ENCODE measurements around the gene OR6M1.

- no peak for TF ChIP-seq GATA2 (IDR thresholded peaks at IDR 0.05; ENCODE audit: low read depth, low read length)
- TF ChIP-seq GATA3 (IDR thresholded peaks at IDR 0.05; ENCODE audit: low read depth, low read length), result no peak
These were observed 48.2 kb downstream of the OR6M1 start for GRCh38 chr11:123757976-123758375.

All from SH-SY5Y (cell line).